DMS53 (cell line): ENCODE measurements around the gene PDILT.

Experiments used
- DNase-seq: peaks from one replicate; lab custom pipeline; 2025; lab: John Stamatoyannopoulos, UW

The PDILT gene

GRCh38 chr16:20401475-20402016 is 3.0 kb downstream of the PDILT start:
- no peak for DNase-seq

GRCh38 chr16:20401066-20401465 is 3.5 kb downstream of the PDILT start:
- DNase-seq: no peak

GRCh38 chr16:20399185-20399584 is 5.4 kb downstream of the PDILT start:
- DNase-seq: no peak

- DNase-seq: no peak
These were observed 5.9 kb downstream of the PDILT start for GRCh38 chr16:20398603-20399002.

- DNase-seq: no peak
These were observed 7.0 kb downstream of the PDILT start for GRCh38 chr16:20397468-20398074.

- no peak for DNase-seq
These were observed 7.6 kb downstream of the PDILT start for GRCh38 chr16:20396846-20397467.

GRCh38 chr16:20395946-20396345 is 8.6 kb downstream of the PDILT start:
- no peak for DNase-seq

GRCh38 chr16:20393801-20394577 is 10.5 kb downstream of the PDILT start:
- no peak for DNase-seq

GRCh38 chr16:20391045-20391444 is 13.5 kb downstream of the PDILT start:
- DNase-seq: no peak

GRCh38 chr16:20388854-20389253 is 15.7 kb downstream of the PDILT start:
- DNase-seq: no peak

GRCh38 chr16:20387978-20388377 is 16.6 kb downstream of the PDILT start:
- no peak for DNase-seq

- DNase-seq: peak; percentile 62
These were observed 18.4 kb downstream of the PDILT start for GRCh38 chr16:20385844-20386832.

- DNase-seq: peak; percentile 84
These were observed 21.2 kb downstream of the PDILT start for GRCh38 chr16:20383106-20384029.

- no peak for DNase-seq
These were observed 22.2 kb downstream of the PDILT start for GRCh38 chr16:20382202-20382948.

GRCh38 chr16:20380782-20381181 is 23.8 kb downstream of the PDILT start:
- DNase-seq: peak; percentile 47

- peak; percentile 57 for DNase-seq
These were observed 27.4 kb downstream of the PDILT start for GRCh38 chr16:20377181-20377580.

GRCh38 chr16:20372701-20373100 is 31.8 kb downstream of the PDILT start:
- peak; percentile 5 for DNase-seq

- DNase-seq: no peak
These were observed 35.0 kb downstream of the PDILT start for GRCh38 chr16:20369452-20370054.

GRCh38 chr16:20364051-20364450 is 40.5 kb downstream of the PDILT start:
- no peak for DNase-seq
